Upper lobe of left lung (tissue), 6 donors: ENCODE data around the gene KCNJ14. TPM values are rescaled to one million over a fixed set of nuclear protein-coding genes. Genes with fewer than 3 reads are reported as not detected.

Experiments
- ATAC-seq, 2 donors: fragments of 200-7000 bp; cut with Tn5 transposase; one replicate each; pipeline ENCODE4 v1.9.1; 2022; ENCODE audit warnings: mild to moderate bottlenecking in 2 of 2, moderate library complexity in 2 of 2; ENCODE audit not compliant: low FRiP score in 2 of 2
- DNase-seq, 2 donors: peaks; one replicate each; pipeline ENCODE4 v3.0.0-alpha.2; 2019 to 2020
- H3K27ac ChIP-seq, 4 donors: fragments of 200-600 bp; sonication (generic); one replicate each; pipeline ENCODE4 v1.5.1; 2016 to 2019
- H3K27me3 ChIP-seq, 4 donors: fragments of 200-600 bp; sonication (generic); one replicate each; pipeline ENCODE4 v1.5.1; 2017 to 2019
- H3K36me3 ChIP-seq, 4 donors: fragments of 200-600 bp; sonication (generic); one replicate each; pipeline ENCODE4 v1.5.1; 2016 to 2019
- H3K4me1 ChIP-seq, 4 donors: fragments of 200-600 bp; sonication (generic); one replicate each; pipeline ENCODE4 v1.5.1; 2018 to 2019
- H3K4me3 ChIP-seq, 4 donors: fragments of 200-600 bp; sonication (generic); one replicate each; pipeline ENCODE4 v1.5.1; 2017 to 2019; ENCODE audit warnings: mild to moderate bottlenecking in 2 of 4, moderate library complexity in 1 of 4
- H3K9me3 ChIP-seq, 4 donors: fragments of 200-600 bp; sonication (generic); one replicate each; pipeline ENCODE4 v1.5.1; 2018 to 2019
- CTCF ChIP-seq, 6 experiments: fragments of 450-650 bp in 4 of 6; fragments of 200-600 bp in 2 of 6; sonication (generic) in 2 of 6; IDR thresholded peaks; one replicate each; pipeline ENCODE4 v1.5.1; 2016 to 2019; ENCODE audit warnings: antibody characterized with exemption in 6 of 6
- EP300 ChIP-seq, 4 donors: sonication (generic); formaldehyde crosslinking; IDR thresholded peaks; one replicate each; pipeline ENCODE4 v1.5.1; 2017; ENCODE audit warnings: antibody characterized with exemption in 4 of 4, control low read depth in 2 of 4
- POLR2A ChIP-seq, 4 donors: fragments of 450-650 bp; IDR thresholded peaks; one replicate each; pipeline ENCODE4 v1.5.1; 2016 to 2017; ENCODE audit warnings: antibody characterized with exemption in 4 of 4, mild to moderate bottlenecking in 2 of 4
- POLR2AphosphoS5 ChIP-seq, 2 donors: sonication (generic); formaldehyde crosslinking; IDR thresholded peaks; one replicate each; pipeline ENCODE4 v1.5.1; 2017; ENCODE audit warnings: antibody characterized with exemption in 2 of 2
- WGBS, 2 donors: methylation state at CpG; one replicate each; pipeline ENCODE4 v1.1.5; 2017 to 2018; 5-methylcytosine and 5-hydroxymethylcytosine counted together
- total RNA-seq, 6 donors: library from RNA; depleted of rRNA in 4 of 6; stranded (reverse); fragments of >200 nt in 4 of 6; gene quantifications; one replicate each; pipeline versions ENCODE4 v1.1.0 to v1.2.1, GENCODE V29; 2016 to 2021
- donor health status: DM: no; HTN: no; CAD: no; lungs with moderate emphysema.
- donor health status: DM: no; HTN: yes; CAD: no; lungs with severe emphysema.

Gene KCNJ14
- total RNA-seq, 6 donors from 2014 or later: 0.54 to 1.9 (median 0.91) TPM

- Histone ChIP-seq H3K27me3 (peaks cover 0 to 32% (median 21%) of the 10 kb centered on the region in 4 donors), H3K27ac (no peak overlapping the region), H3K9me3 (no peaks in the 10 kb centered on the region), H3K36me3 (no peaks in the 10 kb centered on the region), H3K4me3 (peak overlapping the region in 3 of 4 donors; percentile 54 to 81 (median 67)), H3K4me1 (peaks cover 15 to 37% (median 16%) of the 10 kb centered on the region in 4 donors)
- TF ChIP-seq EP300 (IDR thresholded peaks at IDR 0.05) (no peak), CTCF (IDR thresholded peaks at IDR 0.05) (no peak), POLR2A (IDR thresholded peaks at IDR 0.05) (no peak), POLR2AphosphoS5 (IDR thresholded peaks at IDR 0.05) (no peak)
- 35 to 50% methylated on average over 16 to 19 of the region's 19 CpGs for WGBS, 2 donors
- DNase-seq (no peak), ATAC-seq (no peak)
Observed at GRCh38 chr19:48512504-48513288, 57.3 kb downstream of the KCNJ14 start.

- no peak for TF ChIP-seq EP300 (IDR thresholded peaks at IDR 0.05)
- peak in 1 of 4 donors; percentile 21 for TF ChIP-seq POLR2A (IDR thresholded peaks at IDR 0.05)
- no peaks in the 10 kb centered on the region for H3K9me3 ChIP-seq
- no peaks in the 10 kb centered on the region for H3K36me3 ChIP-seq
- peak overlapping the region in 2 of 4 donors; percentile 40 to 49 for H3K27ac ChIP-seq
- peak overlapping the region; percentile 45 to 81 (median 60) for H3K4me3 ChIP-seq
- ATAC-seq: peak; percentile 70 to 84
- peaks cover 0 to 32% (median 21%) of the 10 kb centered on the region in 4 donors for H3K27me3 ChIP-seq
- WGBS, 2 donors: 1 to 4% methylated on average over 8 to 47 of the region's 54 CpGs
- DNase-seq: peak; percentile 84 to 88
- H3K4me1 ChIP-seq: peaks cover 15 to 37% (median 16%) of the 10 kb centered on the region in 4 donors
Observed at GRCh38 chr19:48513289-48514122, 58.1 kb downstream of the KCNJ14 start.

GRCh38 chr19:48514123-48514458 is 58.7 kb downstream of the KCNJ14 start:
- Histone ChIP-seq H3K4me1 (peaks cover 15 to 37% (median 16%) of the 10 kb centered on the region in 4 donors), H3K27me3 (peaks cover 0 to 32% (median 21%) of the 10 kb centered on the region in 4 donors), H3K27ac (no peak overlapping the region), H3K4me3 (peak overlapping the region in 1 of 4 donors; percentile 81), H3K9me3 (no peaks in the 10 kb centered on the region), H3K36me3 (no peaks in the 10 kb centered on the region)
- TF ChIP-seq EP300 (IDR thresholded peaks at IDR 0.05) (no peak), POLR2A (IDR thresholded peaks at IDR 0.05) (no peak), POLR2AphosphoS5 (IDR thresholded peaks at IDR 0.05) (no peak), CTCF (IDR thresholded peaks at IDR 0.05) (no peak)
- WGBS, 2 donors: 49 to 72% methylated on average over 8 to 11 of the region's 11 CpGs
- DNase-seq (no peak), ATAC-seq (no peak)

GRCh38 chr19:48516536-48516935 is 61.2 kb downstream of the KCNJ14 start:
- no peak overlapping the region for H3K27ac ChIP-seq
- peaks cover 0 to 17% (median 14%) of the 10 kb centered on the region in 4 donors for H3K27me3 ChIP-seq
- no peaks in the 10 kb centered on the region for H3K9me3 ChIP-seq
- H3K4me1 ChIP-seq: peaks cover 6 to 23% (median 7%) of the 10 kb centered on the region in 4 donors
- TF ChIP-seq EP300 (IDR thresholded peaks at IDR 0.05): no peak
- TF ChIP-seq POLR2AphosphoS5 (IDR thresholded peaks at IDR 0.05): no peak
- no peak for TF ChIP-seq CTCF (IDR thresholded peaks at IDR 0.05)
- TF ChIP-seq POLR2A (IDR thresholded peaks at IDR 0.05): no peak
- WGBS, 2 donors: 75 to 83% methylated on average over 7 to 8 of the region's 8 CpGs
- ATAC-seq: no peak
- H3K4me3 ChIP-seq: no peak overlapping the region
- no peaks in the 10 kb centered on the region for H3K36me3 ChIP-seq
- DNase-seq: no peak

Other genes with a start within 250 kb of the KCNJ14 start
- gene CARD8, start 199.7 kb upstream of the KCNJ14 start, total RNA-seq: 100 to 1,000 TPM in 1 of 6 donors, 10 to 100 TPM in 5; 35.1 to 138 (median 77.8) TPM
- 1 to 10 TPM; 1.0 to 4.5 (median 1.2) TPM for gene ZNF114, start 185.5 kb upstream of the KCNJ14 start, total RNA-seq
- gene EMP3, start 130.0 kb upstream of the KCNJ14 start, total RNA-seq: 100 to 1,000 TPM in 2 of 6 donors, 10 to 100 TPM in 4; 38.8 to 173 (median 75.1) TPM
- 10 to 100 TPM in 4 of 6 donors, 1 to 10 TPM in 2; 4.7 to 34.6 (median 16.6) TPM for gene TMEM143, start 91.6 kb upstream of the KCNJ14 start, total RNA-seq
- not detected for gene SYNGR4, start 91.2 kb upstream of the KCNJ14 start, total RNA-seq
- 100 to 1,000 TPM in 2 of 6 donors, 10 to 100 TPM in 4; 44.6 to 141 (median 96.8) TPM for gene KDELR1, start 64.0 kb upstream of the KCNJ14 start, total RNA-seq
- 1 to 10 TPM in 2 of 6 donors, under 1 TPM in 4; 0.15 to 1.4 (median 0.57) TPM for gene GRIN2D, start 61.9 kb upstream of the KCNJ14 start, total RNA-seq
- gene GRWD1, start 9.6 kb upstream of the KCNJ14 start, total RNA-seq: 10 to 100 TPM; 10.5 to 44.1 (median 31.6) TPM
- gene CYTH2, start 13.8 kb downstream of the KCNJ14 start, total RNA-seq: 100 to 1,000 TPM in 2 of 6 donors, 10 to 100 TPM in 4; 53.4 to 195 (median 77.0) TPM
- 10 to 100 TPM in 4 of 6 donors, 1 to 10 TPM in 2; 4.9 to 45.1 (median 13.1) TPM for gene LMTK3, start 56.3 kb downstream of the KCNJ14 start, total RNA-seq
- 10 to 100 TPM; 10.5 to 19.6 (median 15.2) TPM for gene SULT2B1, start 96.6 kb downstream of the KCNJ14 start, total RNA-seq
- gene SPACA4, start 151.2 kb downstream of the KCNJ14 start, total RNA-seq: under 1 TPM in 1 of 6 donors, not detected in 5; 0.27 TPM
- gene FAM83E, start 159.5 kb downstream of the KCNJ14 start, total RNA-seq: 10 to 100 TPM; 24.0 to 87.3 (median 43.3) TPM
- gene RPL18, start 163.6 kb downstream of the KCNJ14 start, total RNA-seq: 1,000 to 10,000 TPM in 5 of 6 donors, 100 to 1,000 TPM in 1; 950 to 1,930 (median 1,443) TPM
- gene SPHK2, start 163.9 kb downstream of the KCNJ14 start, total RNA-seq: 10 to 100 TPM in 5 of 6 donors, 1 to 10 TPM in 1; 9.1 to 50.3 (median 26.8) TPM
- gene DBP, start 181.8 kb downstream of the KCNJ14 start, total RNA-seq: 10 to 100 TPM in 3 of 6 donors, 1 to 10 TPM in 3; 5.2 to 25.4 (median 10.0) TPM
- 1 to 10 TPM; 2.1 to 8.1 (median 5.3) TPM for gene CA11, start 190.6 kb downstream of the KCNJ14 start, total RNA-seq
- 1 to 10 TPM in 3 of 6 donors, under 1 TPM in 2, not detected in 1; 0.57 to 3.1 (median 1.0) TPM for gene NTN5, start 217.4 kb downstream of the KCNJ14 start, total RNA-seq
- 1 to 10 TPM in 3 of 6 donors, under 1 TPM in 2, not detected in 1; 0.15 to 4.7 (median 1.9) TPM for gene FUT2, start 240.4 kb downstream of the KCNJ14 start, total RNA-seq